Testis (tissue), 3 donors: ENCODE measurements around the gene PLSCR2. TPM values are rescaled to one million over a fixed set of nuclear protein-coding genes. Genes with fewer than 3 reads are reported as not detected.

Experiments used
- polyA plus RNA-seq: library from polyadenylated mRNA; stranded (reverse); fragments of 350-450 nt; fragmentation: Illumina TruSeq; extraction: RNeasy Lipid Tissue Mini Kit (QIAGEN cat#74804); gene quantifications from one replicate; pipeline ENCODE4 v1.2.3, GENCODE V29; 2014; ENCODE audit warnings: low read depth, low replicate concordance; ENCODE audit not compliant: insufficient read depth
- total RNA-seq, 2 donors: library from RNA; depleted of rRNA; stranded (reverse); fragments of >200 nt; gene quantifications; one replicate each; pipeline ENCODE4 v1.2.3, GENCODE V29; 2016

Gene PLSCR2
- total and polyA plus RNA-seq, 3 donors from 2014 or later, result 6.5 to 34.8 (median 9.4) TPM

Other genes with a start within 250 kb of the PLSCR2 start
- 10 to 100 TPM; 89.1 to 96.3 TPM for gene PLSCR4, start 218.5 kb downstream of the PLSCR2 start, total RNA-seq
- 42.5 TPM for gene PLSCR4, start 218.5 kb downstream of the PLSCR2 start, polyA plus RNA-seq
- gene PLSCR1, start 75.0 kb upstream of the PLSCR2 start, total RNA-seq, result 10 to 100 TPM; 46.9 to 83.4 TPM
- 32.1 TPM for gene PLSCR1, start 75.0 kb upstream of the PLSCR2 start, polyA plus RNA-seq
- gene PLSCR5, start 135.8 kb upstream of the PLSCR2 start, total RNA-seq, result not detected
- not detected for gene PLSCR5, start 135.8 kb upstream of the PLSCR2 start, polyA plus RNA-seq